KG1 (cell line): ENCODE results near the gene PRKCA.
"Not testable (repeated sequence)": the region's sequence is repeated elsewhere in the genome, so short reads cannot be mapped to it uniquely, and the experiment has no call there.

Experiments
- DNase-seq: peaks from one replicate; lab custom pipeline; 2025; lab: John Stamatoyannopoulos, UW

Gene PRKCA

GRCh38 chr17:66578781-66579489 lies 276.5 kb downstream of the PRKCA start:
- DNase-seq: no peak

GRCh38 chr17:66579556-66579955 lies 277.1 kb downstream of the PRKCA start:
- no peak for DNase-seq

DNA sequence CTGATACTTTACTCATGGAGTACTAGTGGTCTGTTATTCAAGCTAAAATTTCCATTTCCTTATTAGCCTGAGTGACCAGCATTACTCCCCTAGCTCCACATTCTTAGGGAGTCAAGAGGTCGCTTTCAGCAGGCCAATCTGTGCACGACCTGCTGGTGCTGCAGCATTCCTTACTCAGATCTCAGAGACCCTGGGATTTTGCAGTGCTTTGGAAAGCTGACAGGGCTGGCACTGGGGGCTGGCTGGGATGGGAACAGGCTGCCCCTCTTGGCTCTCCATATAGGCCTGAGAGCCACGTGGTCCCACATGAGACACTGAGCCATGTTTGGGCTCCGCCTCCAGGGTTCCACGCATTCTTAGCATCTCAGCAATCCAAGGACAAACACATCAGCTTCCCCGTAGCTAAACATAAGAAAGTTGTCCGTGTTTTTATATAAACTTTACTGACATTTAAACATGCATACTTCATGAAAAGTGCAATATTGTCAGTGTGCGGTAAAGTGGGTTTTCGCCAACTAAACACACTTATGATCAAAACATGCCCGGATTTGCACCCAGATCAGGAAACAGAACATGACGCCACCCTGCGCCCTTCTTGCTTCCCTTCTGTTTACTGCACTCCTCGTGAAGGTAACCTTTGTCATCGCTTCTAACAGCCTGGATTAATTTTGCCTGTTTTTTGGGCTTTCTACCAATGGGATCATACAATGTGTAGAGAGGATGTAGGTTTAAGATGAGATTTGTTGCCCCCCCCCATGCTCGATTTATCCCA lies 278.0 kb downstream of the PRKCA start:
- no peak for DNase-seq

GRCh38 chr17:66580956-66581391 lies 278.6 kb downstream of the PRKCA start:
- DNase-seq: no peak

- DNase-seq: no peak
Observed at GRCh38 chr17:66582373-66583111, 280.1 kb downstream of the PRKCA start.

DNA sequence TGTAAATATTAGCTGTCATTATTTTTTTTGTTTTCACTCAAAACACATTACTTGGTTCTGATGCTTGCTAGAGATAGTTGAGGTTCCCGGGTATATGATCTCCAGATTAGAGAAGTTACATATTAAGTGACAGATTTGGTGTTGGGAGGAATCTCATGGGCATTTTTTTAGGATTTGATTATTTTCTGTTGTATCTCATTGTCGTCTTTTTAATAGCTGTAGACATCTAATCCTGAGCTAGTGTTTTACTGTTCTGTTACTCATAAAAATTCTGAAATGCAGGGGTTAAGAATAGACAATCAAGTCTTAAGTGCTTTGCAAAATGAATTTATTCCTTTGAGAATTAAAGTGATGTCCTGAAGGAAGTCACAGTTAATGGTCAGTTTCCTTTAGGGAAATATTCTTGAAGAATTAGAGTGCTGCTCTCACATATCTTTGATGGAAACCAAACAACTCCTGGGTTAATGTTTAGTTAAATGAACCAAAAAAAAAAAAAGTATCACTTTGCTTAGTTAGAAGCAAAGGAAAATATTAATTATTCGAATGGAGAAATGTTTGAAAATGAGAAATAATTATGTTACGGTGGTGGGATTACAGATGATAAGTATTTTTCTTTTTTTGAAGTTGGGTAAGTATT lies 280.8 kb downstream of the PRKCA start:
- DNase-seq: no peak

GRCh38 chr17:66584927-66585326 lies 282.5 kb downstream of the PRKCA start:
- no peak for DNase-seq

- DNase-seq: no peak
Observed at GRCh38 chr17:66585472-66585871, 283.1 kb downstream of the PRKCA start.

DNA sequence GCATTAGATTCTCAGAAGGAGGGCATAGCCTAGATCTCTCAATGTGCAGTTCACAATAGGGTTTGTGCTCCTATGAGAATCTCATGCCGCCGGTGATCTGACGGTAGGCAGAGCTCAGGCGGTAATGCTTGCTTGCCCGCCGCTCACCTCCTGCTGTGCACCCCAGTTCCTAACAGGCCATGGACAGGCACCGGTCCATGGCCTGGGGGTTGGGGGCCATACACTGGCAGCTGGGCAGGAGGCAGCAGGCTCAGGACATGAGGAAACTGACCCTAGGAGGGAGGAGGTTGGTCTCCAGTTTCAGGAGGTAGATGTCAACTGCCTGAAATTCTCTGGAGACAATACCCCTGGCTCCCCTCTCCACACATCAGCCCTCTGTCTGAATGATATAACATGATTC lies 287.5 kb downstream of the PRKCA start:
- no peak for DNase-seq

DNA sequence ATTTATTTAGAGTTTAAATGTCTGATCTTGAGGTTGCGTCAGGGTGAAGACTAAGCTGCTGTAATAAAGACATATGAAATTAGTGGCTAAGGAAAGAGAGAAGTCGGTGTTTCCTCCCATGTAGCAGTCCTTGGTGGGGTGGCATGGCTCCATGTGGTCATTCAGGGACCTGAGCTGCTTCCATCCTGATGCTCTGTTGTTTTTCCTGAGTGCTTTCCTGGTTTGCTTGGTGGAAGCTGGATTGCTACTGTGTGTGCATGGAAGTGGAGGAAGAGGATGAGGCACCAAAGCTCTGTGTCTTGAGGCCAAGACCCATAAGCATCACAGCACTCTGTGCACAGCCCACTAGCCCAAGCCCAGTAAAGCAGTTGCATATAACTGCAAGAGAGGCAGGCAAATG lies 290.7 kb downstream of the PRKCA start:
- DNase-seq: no peak

GRCh38 chr17:66595893-66596292 lies 293.5 kb downstream of the PRKCA start:
- no peak for DNase-seq

GRCh38 chr17:66602659-66603384 lies 300.4 kb downstream of the PRKCA start:
- DNase-seq: no peak

DNA sequence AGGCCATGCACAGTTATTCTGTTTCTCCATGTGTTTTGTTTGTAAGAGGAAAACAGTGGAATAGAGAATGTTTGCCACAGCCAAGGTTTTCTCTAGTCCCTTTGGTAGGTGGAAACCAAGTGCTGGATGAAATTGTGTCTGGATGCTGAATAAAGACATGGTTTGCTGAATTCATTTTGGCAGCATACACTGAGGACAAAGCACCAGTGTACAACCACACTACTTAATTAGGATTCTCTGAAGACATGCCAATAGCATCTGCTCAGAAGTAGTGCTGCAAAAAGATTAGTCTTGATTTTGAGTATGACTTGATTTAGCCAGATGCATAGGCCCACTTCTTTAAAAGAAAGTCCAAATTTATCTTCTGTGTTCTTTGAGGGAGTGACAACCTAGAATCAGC lies 302.0 kb downstream of the PRKCA start:
- DNase-seq: no peak

DNA sequence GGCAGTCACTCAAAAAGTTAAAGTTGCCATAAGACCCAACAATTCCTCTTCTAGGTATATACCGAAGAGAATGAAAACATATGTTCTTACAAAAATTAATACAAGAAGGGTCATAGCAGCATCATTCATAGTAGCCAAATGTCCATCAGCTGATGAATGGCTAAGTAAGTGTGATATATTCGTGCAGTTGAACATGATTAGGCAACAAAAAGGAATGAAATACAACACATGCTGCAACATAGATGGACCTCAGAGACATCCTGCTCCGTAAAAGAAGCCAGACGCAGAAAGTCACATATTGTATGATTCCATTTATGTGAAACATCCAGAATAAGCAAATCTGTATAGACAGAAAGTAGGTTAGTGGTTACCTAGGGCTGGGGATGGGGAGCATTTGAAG lies 303.1 kb downstream of the PRKCA start:
- DNase-seq: no peak

DNA sequence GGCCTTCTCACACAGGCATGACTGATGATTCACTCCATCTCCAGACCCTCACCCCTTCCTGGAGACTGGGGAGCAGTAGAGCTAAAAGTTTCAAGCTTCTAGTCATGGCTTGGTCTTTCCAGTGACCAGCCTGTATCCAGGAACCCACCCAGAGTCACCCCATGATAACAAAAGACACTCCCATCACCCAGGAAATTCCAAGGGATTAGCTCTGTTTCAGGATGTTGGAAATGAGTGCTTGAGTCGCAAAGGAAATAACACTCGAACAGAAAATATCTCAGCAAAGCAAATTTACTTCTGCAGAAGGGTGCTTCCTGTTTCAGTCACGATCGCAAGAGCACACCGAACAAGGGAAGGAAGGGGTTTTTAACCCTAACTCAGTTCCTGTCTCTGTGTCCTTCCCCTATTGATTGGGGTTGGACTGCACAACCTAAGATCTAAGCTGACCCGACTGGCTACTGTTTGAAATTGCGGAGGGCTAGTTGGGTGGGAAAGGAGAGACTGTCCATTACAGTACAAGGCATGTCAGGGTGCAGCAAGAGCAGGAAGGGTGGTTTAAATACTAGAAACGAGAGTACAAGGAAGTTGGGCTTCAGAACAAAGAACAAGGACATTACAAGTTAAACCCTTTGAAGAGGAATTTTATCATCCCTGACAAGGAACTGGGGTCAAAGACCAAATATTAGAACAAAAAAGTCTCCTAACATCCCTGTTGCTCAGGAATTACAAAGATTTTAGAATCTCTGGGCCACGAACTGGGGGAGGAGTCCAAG lies 308.1 kb downstream of the PRKCA start:
- no peak for DNase-seq

DNA sequence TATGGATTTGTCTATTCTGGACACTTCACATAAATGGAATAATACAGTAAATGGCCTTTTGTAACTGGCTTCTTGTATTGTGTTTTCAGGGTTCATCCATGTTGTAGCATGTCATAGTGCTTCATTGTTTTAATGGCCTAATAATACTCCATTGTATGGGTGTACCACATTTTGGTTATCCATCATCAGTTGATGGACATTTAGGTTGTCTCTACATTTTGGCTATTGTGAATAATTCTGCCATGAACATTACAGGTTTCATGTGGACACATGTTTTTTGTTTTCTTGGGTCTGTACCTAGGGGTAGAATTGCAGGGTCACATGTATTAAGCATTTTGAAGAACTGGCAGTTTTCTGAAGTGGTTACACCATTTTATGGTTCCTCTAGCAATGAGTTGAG lies 309.0 kb downstream of the PRKCA start:
- DNase-seq: no peak

GRCh38 chr17:66612993-66613392 lies 310.6 kb downstream of the PRKCA start:
- no peak for DNase-seq

GRCh38 chr17:66614469-66614868 lies 312.1 kb downstream of the PRKCA start:
- no peak for DNase-seq

DNA sequence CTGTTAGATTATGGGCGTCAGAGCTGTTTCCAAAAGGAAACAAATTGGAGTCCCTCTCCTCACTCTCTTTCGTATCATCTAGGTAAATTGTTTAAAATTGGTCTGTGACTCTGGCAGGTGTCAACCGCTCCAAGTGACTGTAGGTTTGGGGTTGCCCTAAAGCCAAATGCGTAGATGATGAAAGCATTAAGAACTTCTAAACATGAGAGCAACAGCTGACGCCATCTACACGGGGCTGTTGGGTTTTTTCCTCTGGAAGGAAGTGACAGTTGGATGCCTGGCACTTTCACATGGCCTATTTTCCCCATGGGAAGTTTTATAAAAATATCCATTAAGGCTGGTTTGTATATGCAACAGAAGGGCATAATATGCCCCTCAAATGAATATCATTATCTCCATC lies 316.8 kb downstream of the PRKCA start:
- DNase-seq: no peak

GRCh38 chr17:66620528-66620927 lies 318.1 kb downstream of the PRKCA start:
- DNase-seq: no peak

DNA sequence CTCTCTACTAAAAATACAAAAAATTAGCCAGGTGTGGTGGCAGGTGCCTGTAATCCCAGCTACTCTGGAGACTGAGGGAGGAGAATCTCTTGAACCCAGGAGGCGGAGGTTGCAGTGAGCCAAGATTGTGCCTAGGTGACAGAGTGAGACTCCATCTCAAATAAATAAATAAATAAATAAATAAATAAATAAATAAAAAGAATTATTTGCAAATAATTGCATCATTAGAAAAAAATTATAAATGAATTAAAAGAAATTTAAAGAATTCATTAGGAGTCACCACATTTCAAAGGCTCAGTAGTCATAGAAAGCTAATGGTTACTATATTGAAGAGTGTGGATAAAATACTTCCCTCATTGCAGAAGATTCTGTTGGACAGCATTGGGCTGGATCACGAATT lies 322.2 kb downstream of the PRKCA start:
- DNase-seq: not testable (repeated sequence)
